Fibroblast of lung (primary cell): ENCODE measurements around the gene DLGAP3.
"Not testable (repeated sequence)": the region's sequence is repeated elsewhere in the genome, so short reads cannot be mapped to it uniquely, and the experiment has no call there.

ENCODE experiments used
- CTCF ChIP-seq, 2 donors: IDR thresholded peaks in 1 of 2; conservative IDR thresholded peaks in 1 of 2; 1 replicate in 1 of 2; 2 replicates in 1 of 2; pipeline ENCODE4 v1.5.1; 2011 to 2012; ENCODE audit warnings: low read length in 2 of 2, control low read depth in 1 of 2, inconsistent platforms in 1 of 2, low read depth in 1 of 2, mild to moderate bottlenecking in 1 of 2
- EZH2 ChIP-seq: IDR thresholded peaks from 2 replicates; pipeline ENCODE4 v1.5.1; 2012; ENCODE audit warnings: low read length, control low read depth, mild to moderate bottlenecking; ENCODE audit errors: missing control alignments

DNA sequence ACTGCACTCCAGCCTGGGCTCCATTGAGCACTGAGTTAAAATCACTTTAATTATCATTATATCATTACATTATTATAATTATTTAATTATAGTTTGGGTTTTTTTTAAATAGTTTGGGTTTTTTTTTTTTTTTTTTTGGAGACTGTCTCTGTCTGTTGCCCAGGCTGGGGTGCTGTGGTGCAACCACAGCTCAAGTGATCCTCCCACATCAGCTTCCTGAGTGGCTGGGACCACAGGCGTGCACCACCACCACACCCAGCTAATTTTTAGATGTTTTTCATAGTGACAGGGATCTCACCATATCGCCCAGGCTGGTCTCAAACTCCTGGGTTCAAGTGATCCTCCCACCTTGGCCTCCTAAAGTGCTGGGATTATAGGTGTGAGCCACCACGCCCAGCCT, 38.8 kb upstream of the DLGAP3 start:
- not testable (repeated sequence) for TF ChIP-seq CTCF (conservative IDR thresholded peaks at IDR 0.05 in 1 of 2, IDR thresholded peaks at IDR 0.05 in 1 of 2; ENCODE audit: low read depth in 1 of 2, low read length in 2 of 2); EZH2
